Islet of Langerhans (tissue), 1 donor: Measurements from ENCODE around the gene TFEC.
"Not testable (repeated sequence)": the region's sequence is repeated elsewhere in the genome, so short reads cannot be mapped to it uniquely, and the experiment has no call there.

ENCODE experiments used
- FAIRE-seq: peaks from one replicate; lab custom pipeline; 2011; peaks lifted over from hg19 to GRCh38; lab: Jason Lieb, UNC

The TFEC gene

DNA sequence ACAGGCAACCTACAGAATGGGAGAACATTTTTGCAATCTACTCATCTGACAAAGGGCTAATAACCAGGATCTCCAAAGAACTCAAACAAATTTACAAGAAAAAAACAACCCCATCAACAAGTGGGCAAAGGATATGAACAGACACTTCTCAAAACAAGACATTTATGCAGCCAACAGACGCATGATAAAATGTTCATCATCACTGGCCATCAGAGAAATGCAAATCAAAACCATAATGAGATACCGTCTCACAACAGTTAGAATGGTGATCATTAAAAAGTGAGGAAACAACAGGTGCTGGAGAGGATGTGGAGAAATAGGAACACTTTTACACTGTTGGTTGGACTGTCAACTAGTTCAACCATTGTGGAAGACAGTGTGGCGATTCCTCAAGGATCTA lies 100.8 kb downstream of the TFEC start:
- FAIRE-seq: not testable (repeated sequence)

DNA sequence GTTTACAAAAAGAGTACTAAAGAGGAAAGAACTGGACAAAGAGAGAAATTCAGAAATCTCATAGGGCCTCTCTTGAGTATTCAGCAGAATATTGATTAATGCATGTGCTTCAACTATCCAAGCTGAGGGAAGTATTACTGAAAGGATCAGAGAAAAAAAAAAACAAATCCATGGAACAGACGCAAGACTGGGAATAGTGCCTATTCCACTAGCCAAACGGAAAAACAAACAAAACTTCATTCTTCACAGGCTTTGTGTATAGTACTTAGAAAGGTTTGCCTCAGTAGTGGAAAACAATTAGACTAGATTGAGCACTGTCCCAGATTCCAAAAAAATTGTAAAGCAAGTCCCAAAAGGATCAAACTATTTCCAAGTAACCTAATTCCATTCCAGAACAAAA lies 106.2 kb downstream of the TFEC start:
- no peak for FAIRE-seq

DNA sequence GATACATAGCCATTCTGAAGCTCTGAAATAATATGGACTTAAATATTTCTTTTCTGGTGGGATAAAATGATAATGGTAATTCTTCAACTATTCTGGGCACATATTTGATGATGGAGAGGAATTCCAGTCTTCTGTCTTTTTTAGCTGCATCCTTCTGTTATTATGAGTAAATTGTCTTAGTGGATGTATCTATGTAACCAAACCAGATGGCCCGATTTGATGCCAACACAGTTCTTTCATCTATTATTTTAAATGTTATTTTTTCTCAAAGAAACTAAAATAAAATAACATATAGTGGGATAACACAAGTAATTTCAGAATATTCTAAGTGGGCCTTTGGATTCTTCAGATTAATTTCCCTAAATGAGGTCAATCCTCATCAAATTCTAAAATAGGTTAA lies 110.2 kb downstream of the TFEC start:
- no peak for FAIRE-seq

DNA sequence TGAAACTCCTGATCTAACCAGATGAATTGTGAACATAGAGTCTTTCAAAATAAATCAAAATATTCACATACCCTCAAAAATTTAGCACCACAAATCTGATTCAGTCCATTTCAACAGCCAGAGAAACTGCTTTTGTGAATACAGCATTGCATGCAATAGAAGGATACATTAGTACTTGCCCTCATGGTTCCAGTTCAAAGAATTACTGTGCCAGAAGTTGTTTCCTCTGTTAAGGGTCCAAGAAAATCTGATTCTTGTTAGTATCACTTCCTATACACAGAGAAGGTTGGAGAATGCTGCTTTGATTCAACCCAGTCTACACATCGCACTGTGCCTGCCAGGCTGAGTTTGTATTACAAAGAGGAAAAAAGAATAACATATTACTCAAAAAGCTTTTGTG lies 115.6 kb downstream of the TFEC start:
- no peak for FAIRE-seq

DNA sequence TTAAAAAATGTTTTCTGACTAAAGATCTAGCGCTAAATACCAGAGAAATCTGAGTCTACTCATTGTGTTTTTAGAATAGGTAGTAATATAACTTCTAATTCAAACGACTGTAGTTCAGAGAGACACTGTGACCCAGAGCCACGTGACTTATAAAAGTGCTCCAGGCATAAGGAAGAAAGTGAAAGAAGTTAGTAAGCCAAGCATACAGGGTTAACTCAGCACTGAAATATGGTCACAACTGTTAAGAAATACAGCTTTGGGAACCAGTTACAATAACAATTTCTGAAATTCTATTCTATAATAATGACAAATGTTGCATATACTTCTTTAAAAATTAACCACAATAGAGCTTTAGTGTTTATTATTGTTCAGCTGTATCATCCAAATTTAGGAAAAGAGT lies 119.1 kb downstream of the TFEC start:
- FAIRE-seq: no peak

DNA sequence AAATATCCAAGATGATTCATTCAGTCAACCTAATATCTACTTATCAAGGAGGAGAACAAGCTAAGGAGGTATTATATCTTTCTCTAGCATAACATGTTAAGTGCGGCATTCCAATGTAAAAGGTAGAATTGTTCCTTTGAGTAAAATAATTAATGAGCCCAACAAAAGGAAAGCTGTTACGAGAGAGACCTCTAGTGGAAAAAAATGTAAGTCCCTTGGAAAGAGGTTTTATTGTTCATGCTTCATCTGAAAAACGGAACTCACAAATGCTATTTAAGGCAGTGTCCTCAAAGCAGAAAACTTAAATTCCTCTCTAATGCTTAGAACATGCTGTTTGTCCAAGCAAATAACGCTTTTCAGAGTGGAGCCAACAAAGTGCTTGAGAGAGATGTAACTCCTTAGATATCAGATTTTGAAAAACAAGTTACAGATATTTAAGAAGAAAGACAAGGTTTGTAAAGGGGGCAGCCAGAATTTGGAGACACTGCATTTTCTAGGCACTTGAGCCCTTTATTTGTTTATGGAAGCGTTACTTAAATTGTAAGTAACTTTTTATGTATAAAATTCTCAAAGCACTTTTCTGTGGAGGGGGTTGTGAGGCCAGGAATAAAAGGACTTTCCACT lies 119.9 kb downstream of the TFEC start:
- FAIRE-seq: peak; percentile 99

DNA sequence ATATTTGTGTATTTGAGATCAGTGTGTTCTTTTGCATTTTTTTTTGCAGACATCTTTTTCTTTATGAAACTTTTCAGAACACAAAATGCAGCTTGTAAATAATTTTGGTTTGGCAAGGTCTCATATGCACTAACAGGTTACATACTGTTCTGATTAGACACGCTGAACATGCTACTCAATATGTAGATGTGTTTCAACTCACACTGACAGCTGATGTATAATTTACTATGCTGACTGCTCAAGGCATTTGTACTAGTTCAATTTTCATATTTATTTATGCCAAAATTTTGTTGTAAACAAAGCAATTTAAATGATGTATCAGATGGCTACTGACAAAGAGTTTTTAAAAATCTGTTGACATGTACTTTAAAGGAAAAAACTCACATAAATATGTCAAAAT lies 123.8 kb downstream of the TFEC start:
- no peak for FAIRE-seq

DNA sequence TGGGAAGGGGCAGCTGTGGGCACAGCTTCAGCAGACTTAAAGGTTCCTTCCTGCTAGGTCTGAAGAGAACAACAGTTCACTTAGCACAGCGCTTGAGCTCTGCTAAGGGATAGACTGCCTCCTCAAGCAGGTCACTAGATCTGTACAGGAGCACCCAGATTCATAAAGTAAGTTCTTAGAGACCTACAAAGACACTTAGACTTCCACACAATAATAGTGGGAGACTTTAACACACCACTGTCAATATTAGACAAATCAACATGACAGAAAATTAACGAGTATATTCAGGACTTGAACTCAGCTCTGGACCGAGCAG lies 140.9 kb downstream of the TFEC start:
- no peak for FAIRE-seq

DNA sequence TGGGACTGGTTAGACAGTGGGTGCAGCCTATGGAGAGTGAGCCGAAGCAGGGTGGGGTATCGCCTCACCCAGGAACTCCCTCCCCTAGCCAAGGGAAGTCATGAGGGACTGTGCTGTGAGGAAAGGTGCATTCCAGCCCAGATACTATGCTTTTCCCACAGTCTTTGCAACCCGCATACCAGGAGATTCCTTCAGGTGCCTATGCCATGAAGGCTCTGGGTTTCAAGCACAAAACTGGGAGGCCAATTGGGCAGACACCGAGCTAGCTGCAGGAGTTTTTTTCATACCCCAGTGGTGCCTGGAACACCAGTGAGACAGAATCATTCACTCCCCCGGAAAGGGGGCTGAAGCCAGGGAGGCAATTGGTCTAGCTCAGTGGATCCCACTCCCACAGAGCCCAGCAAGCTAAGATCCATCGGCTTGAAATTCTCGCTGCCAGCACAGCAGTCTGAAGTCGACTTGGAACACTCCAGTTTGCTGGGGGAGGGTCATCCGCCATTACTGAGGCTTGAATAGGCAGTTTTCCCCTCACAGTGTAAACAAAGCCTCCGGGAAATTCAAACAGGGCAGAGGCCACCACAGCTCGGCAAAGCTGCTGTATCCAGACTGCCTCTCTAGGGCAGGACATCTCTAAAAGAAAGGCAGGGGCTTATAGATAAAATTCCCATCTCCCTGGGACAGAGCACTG lies 141.4 kb downstream of the TFEC start:
- FAIRE-seq: no peak

DNA sequence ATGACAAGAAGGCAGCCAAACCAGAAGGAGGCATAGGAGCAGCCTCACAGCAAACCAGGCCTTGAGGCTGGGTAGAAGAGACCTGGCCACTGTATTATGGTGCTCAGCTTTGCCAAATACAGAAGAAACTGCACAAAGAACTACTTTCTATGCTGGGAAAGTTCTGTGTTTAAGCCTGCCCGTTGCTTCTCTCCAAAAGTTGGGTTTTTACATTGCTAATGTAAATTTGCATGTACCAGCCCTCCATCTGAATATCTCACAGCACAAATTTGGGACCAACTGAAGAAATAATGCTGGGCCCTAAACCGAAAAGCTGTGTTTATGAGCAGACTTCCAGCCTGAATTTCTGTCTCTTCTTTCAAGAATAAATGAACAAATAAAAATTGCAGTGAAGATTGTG lies 145.0 kb downstream of the TFEC start:
- no peak for FAIRE-seq
